ENCODE data around the gene GOLGA8A.
"Not testable (repeated sequence)": the region's sequence is repeated elsewhere in the genome, so short reads cannot be mapped to it uniquely, and the experiment has no call there.

The GOLGA8A gene

GRCh38 chr15:34409511-34409910 lies 28.1 kb downstream of the GOLGA8A start:
- not testable (repeated sequence) for DNase-seq (ENCODE audit: low read depth, low spot score)

GRCh38 chr15:34408973-34409372 lies 28.6 kb downstream of the GOLGA8A start:
- DNase-seq (ENCODE audit: low read depth, low spot score) = not testable (repeated sequence)

- not testable (repeated sequence) for DNase-seq (ENCODE audit: low read depth, low spot score)
Observed at GRCh38 chr15:34403899-34404298, 33.7 kb downstream of the GOLGA8A start.

GRCh38 chr15:34403160-34403598 lies 34.4 kb downstream of the GOLGA8A start:
- DNase-seq (ENCODE audit: low read depth, low spot score) = not testable (repeated sequence)

GRCh38 chr15:34397637-34398259 lies 39.9 kb downstream of the GOLGA8A start:
- not testable (repeated sequence) for DNase-seq (ENCODE audit: low read depth, low spot score)

- not testable (repeated sequence) for DNase-seq (ENCODE audit: low read depth, low spot score)
Observed at GRCh38 chr15:34392981-34393380, 44.6 kb downstream of the GOLGA8A start.

GRCh38 chr15:34389594-34390086 lies 48.0 kb downstream of the GOLGA8A start:
- DNase-seq (ENCODE audit: low read depth, low spot score) = not testable (repeated sequence)
